Left renal pelvis (tissue), 4 donors: Measurements from ENCODE around the gene MARCHF3. TPM values are rescaled to one million over a fixed set of nuclear protein-coding genes. Genes with fewer than 3 reads are reported as not detected.
A peak's percentile ranks its signal among the peaks of the same experiment; 100 is the strongest.

Experiments used
- DNase-seq, 4 donors: peaks; one replicate each; pipeline ENCODE4 v3.0.0-alpha.2; 2013; ENCODE audit warnings: low read depth in 4 of 4, low spot score in 3 of 4
- polyA plus RNA-seq, 4 donors: library from polyadenylated mRNA; unstranded; fragments of 120-200 nt; gene quantifications; one replicate each; pipeline ENCODE4 v1.2.1, GENCODE V29; 2013; ENCODE audit not compliant: insufficient read length in 4 of 4

Gene MARCHF3
- polyA plus RNA-seq, 4 donors = 4.0 to 7.6 (median 7.3) TPM

DNA sequence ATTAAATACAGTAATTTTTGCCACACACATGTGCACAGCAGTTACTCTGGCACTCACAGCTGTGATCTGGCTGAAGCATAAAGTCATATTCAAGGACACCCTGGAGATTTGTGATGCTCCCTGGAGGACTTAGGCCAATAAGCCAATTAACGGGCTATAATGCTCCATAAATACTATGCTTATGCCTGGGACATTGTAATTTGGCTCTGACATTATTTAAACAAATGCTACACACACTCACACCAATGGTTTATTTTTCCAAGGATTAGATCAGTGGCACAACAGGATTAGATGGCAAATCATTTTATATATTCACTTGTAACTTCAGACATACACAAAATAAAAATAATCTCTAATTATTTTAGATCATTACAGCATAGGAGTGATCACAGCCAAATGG, 142.2 kb downstream of the MARCHF3 start:
- DNase-seq = no peak

DNA sequence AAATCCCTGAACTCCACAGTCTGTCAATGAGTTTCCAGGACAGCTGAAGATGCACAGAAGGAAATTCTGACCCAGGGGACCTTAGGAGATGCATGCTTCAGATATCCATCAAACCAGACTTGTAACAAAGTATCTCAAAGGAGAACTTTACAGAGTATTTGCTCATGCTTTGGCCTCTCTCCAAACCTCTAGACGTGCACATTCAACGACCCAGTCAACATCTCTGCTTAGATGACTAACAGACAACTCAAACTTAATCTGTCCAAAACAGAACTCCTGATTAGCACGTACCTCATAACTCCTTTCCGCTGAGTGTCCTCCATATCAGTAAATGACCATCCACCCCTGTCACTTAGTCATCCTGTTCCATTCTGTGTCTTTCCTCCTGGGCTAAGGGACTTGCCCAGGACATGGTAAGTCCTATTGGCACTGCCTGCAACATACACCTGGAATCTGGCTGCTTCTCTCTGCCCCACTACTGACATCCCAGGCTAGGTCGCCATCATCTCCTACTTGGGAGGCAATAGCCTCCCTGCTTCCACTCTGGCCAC, 146.0 kb downstream of the MARCHF3 start:
- DNase-seq = no peak

DNA sequence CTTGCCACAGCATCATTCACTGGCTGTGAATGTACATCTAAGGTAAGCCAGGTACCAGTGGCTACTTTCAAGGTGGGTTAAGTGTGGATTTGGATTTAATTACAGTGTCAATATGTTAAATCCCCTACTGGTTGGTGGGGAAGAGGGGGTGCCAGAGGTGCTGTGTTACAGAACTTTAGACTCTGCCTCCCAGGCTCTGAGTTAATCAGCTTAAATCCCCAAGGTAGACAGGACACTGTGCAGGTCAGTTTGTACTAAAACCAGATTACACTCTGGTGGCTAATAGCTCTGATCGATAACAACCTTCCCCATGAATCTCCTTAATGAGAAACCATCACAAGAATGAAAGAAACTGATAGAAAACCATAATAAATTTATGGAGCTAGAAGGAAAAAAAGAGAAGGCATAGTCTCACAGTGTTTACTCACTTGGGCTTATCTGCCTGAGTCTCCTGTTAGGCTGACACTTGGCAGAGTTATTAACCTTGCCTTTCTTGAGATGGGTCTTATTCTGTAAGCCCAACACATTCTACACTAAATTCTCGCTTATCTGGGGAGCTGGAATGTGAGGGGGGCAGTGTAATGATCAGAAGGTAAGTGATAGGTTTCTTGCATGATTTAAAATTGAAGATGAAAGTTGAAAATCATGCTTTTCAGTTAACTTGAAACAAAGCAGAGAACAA, 146.7 kb downstream of the MARCHF3 start:
- no peak for DNase-seq

DNA sequence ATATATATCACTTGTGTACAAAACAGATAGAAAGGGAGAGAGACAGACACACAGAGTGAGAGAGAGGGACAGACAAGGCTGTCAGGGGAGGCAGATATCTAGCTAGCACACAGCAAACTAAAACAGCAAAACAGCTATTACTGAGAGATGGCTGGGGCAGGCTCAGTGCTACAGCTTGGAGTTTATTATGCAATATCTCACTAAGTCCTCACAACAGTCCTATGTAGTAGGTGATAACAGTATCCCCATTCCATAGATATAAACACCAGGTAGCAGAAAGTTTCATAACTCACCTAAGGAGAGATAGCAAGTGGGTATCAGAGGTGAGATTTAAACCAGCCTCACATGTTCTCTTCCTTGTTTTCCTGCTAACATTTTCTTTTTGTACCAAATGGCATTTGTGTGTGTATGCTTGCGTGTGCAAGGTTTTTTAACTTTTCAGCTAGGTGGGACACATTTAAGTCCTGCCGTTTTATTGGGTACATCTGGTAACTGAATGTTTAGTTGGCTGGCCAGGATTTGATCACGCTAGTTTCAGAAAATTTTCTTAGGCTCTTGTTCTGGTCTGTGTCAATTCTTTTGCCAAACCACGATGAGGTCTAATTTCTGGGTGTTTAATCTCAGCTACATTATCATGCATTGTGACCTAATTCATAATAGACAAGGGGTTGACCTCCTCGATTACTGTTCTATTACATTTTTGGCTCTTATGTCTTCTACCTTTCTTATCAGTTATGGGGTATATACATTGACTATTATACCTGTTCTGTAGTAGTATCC, 148.3 kb downstream of the MARCHF3 start:
- no peak for DNase-seq

DNA sequence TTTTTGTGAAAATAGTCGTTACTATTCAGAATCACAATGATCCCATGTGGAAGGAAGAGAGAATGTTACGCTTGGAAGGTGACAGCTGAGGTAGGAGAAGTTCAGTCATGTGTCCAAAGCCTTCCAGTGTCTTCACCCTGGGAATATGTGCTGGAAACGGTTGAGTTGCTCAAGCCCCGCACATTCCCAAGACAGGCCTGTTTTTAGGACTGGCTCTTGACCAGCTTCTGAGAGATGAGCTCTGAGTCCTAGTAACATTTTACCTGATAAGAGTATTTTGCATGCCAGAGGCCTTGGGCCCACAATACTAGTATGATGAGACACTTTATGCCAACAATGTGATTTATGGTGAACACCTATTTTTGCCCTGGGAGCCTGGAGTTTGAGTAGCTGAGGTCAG, 151.7 kb downstream of the MARCHF3 start:
- no peak for DNase-seq

DNA sequence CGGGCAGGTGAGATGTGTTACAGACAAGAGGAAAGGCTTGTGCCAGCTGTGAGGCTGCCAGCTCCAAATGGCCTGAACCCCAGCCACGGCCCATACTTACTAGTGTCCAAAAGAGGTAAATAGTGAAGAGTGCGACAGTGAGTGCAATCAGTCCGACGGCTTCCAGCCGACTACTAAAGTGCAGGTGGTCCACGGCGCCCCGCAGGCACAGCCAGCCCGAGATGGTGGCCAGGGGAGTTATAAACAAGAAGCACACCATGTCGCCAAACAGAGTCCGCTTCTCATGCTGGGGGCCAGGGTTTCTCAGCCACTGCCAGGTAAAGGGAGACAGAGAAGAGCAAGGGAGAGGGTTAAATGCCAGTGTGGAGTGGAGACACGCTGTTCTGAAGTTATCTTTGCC, 152.3 kb downstream of the MARCHF3 start:
- no peak for DNase-seq

DNA sequence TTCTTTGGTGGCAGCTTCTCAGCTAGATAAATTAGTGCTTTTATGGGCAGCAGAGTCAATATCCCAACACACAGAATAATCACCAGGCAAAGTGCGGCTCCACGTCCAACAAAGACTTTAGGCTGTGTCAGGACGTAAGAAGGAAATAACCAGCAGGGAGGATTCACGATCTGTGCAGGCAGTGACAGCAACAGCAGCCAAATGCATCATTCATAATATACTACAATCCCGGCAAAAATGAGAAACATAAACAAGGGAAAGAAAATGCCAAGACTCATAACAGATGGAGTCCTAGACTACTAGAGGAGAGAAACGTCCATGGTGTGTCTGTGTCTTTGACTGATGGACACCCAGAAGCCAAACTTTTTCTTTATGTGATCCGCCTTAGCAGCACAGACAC, 152.8 kb downstream of the MARCHF3 start:
- no peak for DNase-seq

DNA sequence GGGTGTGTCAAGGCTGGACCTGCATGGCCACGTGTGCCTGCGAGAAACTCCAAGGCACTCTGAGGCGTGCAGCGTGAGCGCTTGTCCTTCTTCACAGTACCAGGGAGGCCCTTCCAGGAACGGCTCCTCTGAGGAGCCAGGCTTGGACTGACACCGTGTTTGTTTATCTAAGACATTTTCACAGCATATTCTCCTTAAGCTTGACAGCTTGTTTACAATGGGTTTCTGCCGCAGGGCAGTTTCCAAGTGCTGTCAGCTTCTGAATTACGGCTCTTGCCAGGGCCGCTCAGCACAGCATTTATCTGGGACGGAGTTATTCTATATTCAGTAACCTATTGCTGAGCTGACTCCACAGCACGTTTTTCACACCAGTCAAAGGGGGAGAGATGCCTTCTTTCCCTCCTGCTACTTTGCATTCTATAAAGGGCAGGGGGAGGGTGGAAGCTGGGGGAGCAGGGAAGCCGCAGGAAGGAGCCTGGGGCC, 155.0 kb downstream of the MARCHF3 start:
- peak in 3 of 4 donors; percentile 44 to 47 (median 45) for DNase-seq

DNA sequence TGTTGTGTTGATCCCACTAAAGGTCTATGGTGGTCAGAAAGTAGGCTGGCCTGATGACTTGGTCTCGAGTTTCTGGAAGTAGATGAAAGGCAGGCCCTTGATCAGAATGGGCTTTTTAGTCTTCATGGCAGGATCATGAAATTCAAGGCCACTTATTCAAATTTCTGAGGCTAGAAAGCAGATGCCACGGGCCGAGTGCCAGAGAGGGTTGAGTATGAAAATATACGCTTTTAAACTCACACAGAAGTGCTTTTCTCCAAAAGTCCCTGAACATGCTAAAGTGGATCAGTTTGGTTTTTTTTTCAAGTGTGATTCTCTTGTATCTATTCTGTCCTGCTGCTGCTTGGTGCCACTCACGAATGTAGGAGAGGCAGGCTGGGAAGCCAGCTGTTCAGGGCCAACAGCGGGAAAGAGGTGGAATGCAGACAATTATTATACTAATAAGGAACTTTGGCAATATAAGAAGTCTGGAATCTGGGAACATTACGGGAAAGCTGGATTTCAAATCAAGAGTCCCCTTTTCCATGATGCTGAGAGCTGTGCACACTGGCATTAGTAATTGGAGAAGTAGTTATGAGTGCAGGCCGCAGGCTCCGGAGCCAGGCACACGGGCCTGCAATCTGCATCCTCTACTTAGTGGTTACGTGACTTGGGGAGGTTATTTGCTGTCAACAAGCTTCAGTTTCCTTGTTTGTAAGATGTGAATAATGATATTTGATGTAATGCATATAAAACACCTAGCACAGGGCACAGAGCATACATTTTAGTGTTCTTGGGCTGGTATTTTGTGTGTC, 157.6 kb downstream of the MARCHF3 start:
- DNase-seq = no peak

DNA sequence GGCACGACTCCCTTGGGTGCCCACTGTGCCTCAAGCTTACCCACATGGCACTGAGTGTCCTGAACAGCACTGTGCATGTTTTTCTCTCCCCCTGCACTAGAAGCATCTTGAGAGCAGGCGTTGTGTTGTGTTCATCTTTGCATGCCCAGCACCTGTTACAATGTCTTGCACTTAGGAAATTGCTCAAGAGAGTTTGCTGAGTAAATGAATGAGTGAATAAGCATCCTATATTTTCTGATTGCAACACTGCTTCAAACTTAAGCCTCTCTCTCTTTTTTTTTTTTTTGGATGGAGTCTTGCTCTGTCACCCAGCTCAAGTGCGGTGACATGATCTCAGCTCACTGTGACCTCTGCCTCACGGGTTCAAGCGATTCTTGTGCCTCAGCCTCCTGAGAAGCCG, 158.9 kb downstream of the MARCHF3 start:
- no peak for DNase-seq

DNA sequence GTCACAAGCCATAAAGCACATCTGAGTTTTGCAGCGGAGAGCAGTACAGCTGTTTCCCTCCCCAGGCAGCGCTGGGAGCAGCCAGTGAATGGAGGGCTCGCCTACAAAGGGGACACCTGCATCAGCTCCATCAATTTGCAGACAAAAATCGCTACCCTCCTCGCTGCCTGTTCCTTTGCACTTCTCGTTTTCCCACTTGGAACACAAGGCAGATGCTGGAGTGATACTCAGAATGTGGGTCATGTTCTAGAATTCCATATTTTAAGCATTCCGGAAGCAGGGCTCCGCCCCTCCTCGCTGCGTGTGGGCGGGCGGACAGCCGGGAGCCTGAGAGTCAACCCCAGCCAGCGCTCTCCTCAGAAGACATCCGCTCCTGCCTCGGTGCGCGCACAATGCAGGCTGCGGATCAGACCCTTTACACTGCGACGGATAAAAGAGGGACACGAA, 161.3 kb downstream of the MARCHF3 start:
- DNase-seq = peak; percentile 36 to 57 (median 50)

DNA sequence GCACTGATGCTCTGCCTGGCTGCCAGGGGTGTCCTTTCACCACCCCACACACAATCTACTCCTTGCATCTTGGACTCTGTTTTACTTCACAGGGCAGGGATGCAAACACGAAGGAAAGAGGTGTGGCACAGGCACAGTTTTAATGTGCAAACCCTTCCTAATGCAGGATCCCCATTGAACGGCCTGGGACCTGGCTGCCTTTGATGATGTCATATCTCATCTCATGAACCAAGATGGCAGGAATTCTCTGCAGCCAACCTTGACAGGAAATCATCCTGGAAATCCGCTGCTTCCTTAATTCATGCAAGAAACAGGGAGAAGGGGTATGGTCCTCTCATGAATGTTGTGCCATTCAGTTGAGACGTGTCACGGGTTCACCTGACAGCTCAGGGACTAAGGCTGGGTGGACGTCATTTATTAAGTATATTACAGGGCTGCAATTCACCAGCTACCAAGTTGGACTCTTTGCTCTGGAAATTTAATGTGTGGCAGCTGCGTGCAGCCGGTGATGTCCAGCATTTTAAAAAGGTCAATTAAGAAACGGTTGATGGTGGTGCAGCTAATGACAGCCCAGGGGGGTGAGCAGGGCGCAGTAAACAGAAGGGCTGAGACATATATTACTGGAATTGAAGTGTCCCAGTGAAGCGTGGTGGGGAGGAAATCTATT, 161.9 kb downstream of the MARCHF3 start:
- peak in 1 of 4 donors; percentile 34 for DNase-seq

DNA sequence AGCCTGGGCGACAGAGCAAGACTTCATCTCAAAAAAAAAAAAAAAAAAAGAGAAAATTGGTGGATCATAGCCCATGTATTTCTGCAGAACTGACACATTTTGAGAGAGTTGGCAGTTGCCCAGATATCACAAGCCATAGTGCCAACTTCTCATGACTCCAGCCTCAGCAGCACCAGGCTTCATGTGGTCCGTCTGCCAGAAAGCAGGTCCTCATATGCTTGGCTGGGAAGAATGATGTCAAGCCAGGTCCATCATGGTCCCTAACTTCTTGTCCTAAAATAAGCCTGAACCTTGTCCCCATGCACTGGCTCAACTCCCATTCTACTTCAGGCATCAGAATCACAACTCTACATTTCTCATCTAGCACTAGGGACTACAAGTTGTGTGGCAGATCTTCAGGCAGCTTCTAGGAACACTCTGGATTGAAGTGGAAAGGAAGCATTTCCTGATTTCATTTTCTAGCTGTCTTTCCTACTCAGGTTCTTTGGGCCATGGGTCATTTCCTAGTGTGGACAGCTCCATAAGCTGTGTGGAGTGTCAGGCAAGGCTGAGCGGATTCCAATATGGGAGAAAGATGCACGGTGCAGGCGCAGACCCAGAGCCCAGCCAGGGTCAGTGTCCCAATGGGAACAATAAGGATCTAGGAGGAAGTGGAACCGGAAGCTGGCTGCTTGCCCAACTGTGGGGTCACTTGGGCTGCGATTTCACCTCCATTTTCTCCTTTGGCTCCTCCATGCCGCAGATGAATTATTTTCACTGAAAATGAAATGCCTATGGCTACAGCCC, 163.3 kb downstream of the MARCHF3 start:
- no peak for DNase-seq

DNA sequence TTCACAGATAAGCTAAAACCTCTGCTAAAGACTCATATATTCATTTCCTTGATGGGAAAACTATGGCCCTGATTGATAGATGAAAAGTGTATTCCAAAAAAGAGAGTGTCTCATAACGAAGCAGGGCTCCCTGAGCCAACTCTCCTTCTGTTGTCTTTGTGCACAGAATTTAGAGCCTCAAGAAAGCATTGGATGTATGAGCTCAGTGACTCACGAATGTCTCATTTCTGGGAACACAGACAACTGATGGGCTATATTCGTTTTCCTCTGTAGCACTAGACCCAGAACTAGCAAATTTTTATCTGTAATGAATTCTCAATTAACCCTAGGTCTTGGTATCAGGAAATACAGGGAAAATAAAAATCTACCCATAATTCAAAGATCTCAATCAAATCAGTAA, 165.1 kb downstream of the MARCHF3 start:
- no peak for DNase-seq

DNA sequence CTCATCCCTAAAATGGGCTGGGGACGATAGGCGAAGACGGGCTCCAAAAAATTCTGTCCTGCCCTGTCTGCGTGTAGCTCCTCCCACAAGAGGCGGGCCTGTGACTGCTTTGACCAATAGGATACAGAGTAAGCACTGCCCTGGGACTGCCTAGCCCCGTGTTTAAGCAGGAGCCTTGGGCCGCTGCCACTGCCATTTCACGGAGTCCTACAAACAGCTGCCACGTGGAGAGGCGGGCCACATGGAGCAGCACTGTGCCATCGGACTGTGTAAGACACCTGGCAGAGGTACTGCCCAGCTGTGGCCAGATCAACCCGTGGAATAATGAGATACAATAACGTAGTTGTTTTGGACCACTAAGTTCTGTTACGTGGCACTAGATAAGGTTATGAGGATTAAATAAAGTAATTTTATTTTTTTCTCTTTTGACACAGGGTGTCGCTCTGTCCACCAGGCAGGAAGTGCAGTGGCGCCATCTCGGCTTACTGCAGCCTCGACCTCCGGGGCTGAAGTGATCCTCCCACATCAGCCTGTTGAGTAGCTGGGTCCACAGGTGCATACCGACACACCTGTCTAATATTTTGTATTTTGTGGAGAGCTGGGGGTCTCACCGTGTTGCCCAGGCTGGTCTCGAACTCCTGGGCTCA, 166.2 kb downstream of the MARCHF3 start:
- no peak for DNase-seq

DNA sequence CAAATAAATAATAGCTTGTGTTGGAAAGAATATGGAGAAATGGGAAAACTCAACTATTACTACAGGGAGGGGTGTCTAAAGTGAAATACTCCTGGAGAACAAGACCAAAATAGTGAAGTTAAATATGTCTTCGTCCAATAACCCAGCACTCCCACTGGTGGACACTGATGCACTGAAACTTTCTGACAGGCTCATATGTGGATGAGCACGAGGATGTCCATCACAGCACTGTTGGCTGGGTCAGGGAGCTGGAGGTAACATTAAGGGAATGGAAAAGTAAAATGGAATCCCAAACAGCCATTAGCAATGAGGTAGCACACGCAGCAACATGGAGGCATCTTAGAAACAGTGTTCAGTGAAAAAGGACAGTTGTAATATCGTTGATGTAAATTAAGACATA, 167.0 kb downstream of the MARCHF3 start:
- DNase-seq = no peak

DNA sequence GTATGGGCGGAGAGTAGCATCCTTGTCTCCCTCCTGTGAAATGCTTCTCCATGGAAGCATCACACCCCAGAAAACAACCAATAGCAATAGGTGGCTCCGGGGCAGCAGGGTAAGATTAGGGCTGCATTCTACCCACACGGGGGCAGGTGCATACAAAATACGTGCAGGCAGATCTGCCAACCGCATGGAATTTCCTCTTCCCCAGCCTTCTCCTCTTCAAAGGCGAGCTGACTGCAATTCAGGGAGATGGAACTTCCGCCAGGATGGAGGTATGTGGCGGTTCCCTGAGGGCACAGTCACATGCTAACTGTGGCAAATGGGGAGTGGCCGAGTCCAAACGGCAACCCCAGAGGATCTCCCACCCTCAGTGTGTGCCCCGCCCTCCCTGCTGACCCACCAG, 171.9 kb downstream of the MARCHF3 start:
- no peak for DNase-seq

DNA sequence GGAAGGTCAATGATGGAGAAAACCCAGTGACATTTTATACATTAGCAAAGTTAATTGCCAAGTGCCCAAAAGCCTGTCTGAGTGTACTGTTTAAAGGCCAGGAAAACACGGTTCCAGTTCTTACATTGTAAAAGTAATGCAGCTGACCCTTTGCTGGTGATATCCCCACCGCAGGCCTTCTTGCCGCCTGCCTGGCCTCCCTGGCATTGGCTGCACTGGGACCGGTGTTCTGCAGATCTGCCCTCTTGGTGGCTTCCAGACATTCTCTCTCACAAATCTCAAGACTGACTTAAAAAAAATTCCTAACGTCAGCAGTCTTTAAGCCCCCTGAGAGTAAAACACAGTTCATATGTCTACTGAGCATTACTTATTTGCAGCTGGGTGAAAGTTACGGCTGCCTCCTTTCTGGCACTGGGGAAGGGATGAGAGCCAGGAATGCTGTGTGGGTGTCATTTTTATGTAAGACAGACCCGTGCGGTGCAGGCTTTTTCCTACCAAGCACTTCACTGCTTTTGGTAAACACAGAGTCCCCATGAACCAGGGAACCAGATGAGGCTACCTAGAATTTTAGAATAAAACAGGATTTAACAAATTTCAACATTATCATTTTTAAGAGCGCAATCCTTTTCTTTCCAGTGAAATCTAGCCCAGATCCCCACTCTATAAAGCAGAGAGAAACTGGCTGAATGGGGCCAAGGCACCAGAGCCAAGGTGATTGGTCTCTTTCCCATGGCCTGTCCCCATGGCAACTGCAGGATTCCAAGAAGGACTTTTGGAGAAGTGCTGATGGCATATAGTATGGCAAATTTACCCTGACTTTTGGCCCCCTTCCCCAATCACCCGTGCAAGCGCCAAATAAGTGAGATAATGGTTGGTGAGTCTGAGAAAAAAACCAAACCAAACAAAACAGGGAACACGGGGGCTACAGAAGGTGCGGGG, 172.6 kb downstream of the MARCHF3 start:
- DNase-seq = no peak
